ENCODE results near the gene MYPOP.

MYPOP gene

DNA sequence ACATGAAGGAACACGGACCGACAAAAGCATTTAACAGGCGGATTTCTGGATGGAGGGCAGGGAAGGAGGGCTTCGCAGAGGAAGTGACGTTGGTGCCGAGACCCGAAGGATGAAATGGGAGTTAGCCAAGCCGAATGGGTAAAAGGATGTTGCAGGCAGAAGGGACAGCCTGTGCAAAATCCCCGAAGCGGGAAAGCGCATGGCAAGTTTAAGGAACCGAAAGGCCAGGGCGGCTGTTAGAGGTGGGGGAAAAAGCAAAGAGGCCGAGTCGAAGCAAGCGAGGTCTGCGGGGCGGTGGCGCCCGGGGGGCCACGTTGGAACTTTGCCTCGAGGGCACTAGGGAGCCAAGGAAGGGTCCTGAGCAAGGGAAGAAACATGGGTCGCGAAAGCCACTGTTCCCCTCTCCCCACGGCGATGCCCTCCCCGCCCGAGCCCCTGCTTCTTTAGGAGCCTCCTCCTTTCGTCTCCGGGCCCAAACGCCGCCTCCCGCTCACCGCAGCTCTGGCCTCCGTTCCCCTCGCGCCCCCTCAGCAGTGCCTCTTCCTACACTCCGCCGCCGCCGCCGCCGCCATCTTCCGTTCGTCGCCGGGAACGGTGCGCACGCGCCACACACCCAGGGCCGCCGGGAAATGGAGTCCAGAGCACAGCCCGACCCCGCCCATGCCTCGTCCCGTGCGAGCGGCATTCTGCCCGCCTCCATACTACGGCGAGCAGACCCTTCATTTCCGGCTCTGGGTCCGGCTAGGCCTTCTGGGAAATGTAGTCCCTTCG lies 39.7 kb downstream of the MYPOP start, which contains the start of gene SYMPK:
SYMPK (minus strand) TSS at position 584 of the 771 bp plus-strand sequence. CDS start 8,652 bp downstream, outside the sequence.
- DNase-seq: peak; percentile 99

DNA sequence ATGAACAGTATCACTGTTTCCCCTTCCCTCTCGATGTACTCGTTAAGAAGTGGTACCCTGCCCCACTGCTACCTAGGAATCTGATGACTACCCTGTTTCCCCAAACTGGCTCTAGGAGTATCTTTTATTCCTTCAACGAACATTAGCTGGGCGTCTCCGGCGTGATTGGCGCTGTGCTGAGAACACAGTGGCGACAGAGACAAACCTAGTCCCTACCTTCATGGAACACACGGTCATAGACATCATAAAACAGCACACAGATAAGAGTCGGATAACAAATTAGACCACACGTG lies 40.2 kb downstream of the MYPOP start:
- no peak for DNase-seq

- no peak for DNase-seq
Observed at GRCh38 chr19:45860359-45861259, 41.8 kb downstream of the MYPOP start.

- no peak for DNase-seq
Observed at GRCh38 chr19:45854167-45854778, 48.1 kb downstream of the MYPOP start.

DNA sequence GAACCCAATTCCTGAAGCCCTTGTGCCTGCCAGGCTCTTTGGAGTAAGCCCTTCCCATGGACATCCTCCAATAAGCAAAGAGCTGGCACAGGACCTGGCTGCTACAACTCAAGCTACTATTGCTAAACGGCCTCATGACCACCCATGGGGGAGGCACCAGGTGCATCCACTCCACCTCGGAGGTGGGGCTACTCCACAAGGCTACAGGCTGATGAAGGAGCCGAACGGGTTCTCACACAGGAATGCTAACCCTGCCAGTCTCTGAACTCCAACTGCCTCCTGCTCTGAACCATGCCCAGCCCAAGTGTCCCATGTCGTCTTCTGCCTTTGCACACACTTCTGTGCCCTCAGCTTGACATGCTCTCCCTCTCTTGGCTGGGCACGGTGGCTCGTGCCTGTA lies 49.4 kb downstream of the MYPOP start:
- no peak for DNase-seq

DNA sequence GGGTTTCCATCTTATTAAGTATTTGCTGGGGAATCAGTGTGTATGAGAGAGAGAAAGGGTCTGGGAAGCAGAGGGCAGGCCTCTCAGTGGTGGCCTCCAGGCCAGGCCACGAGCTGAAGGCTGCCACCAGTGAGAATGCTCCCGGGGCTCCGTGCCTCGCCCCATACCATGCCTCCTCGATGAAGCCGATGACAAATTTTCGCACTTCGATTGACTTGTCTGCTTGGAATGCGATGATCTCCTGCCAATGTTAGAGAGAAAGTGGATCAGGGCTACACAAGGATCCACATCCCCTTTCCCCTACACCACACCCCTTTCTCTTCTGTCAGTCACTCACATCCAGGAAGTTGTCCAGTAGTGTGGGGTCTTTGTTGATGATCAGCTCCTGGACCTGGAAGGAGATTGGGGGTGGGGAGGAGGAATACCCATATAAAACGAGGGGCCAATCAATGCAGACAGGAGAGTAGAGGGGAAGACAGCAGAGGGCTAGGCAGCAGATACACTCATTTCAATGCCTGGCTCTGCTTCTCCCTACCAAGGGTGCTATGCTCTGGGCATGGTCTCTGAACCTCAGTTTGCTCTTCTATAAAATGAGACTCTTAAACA lies 50.2 kb downstream of the MYPOP start:
- DNase-seq: no peak

DNA sequence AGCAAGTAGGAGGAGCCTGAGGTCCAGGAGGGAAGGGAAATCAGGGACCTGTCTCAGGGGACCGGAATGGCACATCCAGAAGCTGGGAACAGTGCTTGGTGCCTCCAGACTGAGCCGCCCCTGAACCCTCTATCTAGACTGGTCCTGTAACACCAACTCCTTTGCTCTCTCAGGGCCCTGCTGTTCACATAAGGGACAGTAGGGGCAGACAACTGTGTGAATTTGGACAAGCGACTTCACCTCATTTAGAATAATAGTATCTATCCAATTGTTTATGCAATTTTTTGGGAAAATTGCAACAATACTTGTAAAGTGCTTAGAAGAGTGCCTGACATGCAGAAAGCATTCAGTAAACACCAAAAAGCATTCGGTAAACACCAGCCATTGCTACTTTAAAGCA lies 53.5 kb downstream of the MYPOP start:
- DNase-seq: no peak

GRCh38 chr19:45847663-45848062 lies 54.8 kb downstream of the MYPOP start:
- no peak for DNase-seq

DNA sequence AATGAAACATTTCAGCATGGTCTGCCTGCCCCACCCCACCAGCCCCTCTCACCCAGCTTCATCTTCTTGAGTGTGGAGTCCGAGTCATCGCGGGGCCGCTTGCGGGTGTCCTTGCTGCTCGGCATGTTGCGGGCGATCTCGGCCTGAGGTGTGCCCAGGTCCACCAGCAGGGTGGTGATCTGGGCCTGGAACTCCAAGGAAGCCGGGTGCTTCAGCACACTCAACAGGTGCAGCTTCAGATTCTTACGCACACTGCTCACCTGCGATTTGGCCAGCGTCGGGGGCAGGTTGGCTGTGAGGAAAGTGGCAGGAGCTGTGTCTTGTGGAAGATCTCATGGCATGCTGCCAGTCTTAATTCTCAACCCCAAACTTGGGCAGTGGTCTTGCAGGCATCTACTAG lies 60.2 kb downstream of the MYPOP start:
- no peak for DNase-seq
